ENCODE measurements around the gene SRRD.

SRRD gene

GRCh38 chr22:26453812-26454500 lies 29.7 kb upstream of the SRRD start:
- no peak for DNase-seq

- DNase-seq = no peak
These were observed 25.9 kb upstream of the SRRD start for GRCh38 chr22:26457661-26458272.

- no peak for DNase-seq
These were observed 23.5 kb upstream of the SRRD start for GRCh38 chr22:26460202-26460601.

- DNase-seq = peak; percentile 55
These were observed 22.4 kb upstream of the SRRD start for GRCh38 chr22:26461188-26461810.

GRCh38 chr22:26462051-26462450 lies 21.6 kb upstream of the SRRD start:
- no peak for DNase-seq

- no peak for DNase-seq
These were observed 21.0 kb upstream of the SRRD start for GRCh38 chr22:26462641-26463040.

GRCh38 chr22:26463101-26463661 lies 20.5 kb upstream of the SRRD start:
- DNase-seq = no peak

- DNase-seq = no peak
These were observed 20.0 kb upstream of the SRRD start for GRCh38 chr22:26463688-26464087.

GRCh38 chr22:26464312-26464711 lies 19.4 kb upstream of the SRRD start:
- no peak for DNase-seq

GRCh38 chr22:26466196-26466595 lies 17.5 kb upstream of the SRRD start:
- DNase-seq = no peak

GRCh38 chr22:26470807-26471206 lies 12.9 kb upstream of the SRRD start:
- DNase-seq = no peak

- no peak for DNase-seq
These were observed 12.2 kb upstream of the SRRD start for GRCh38 chr22:26471522-26471921.

GRCh38 chr22:26474682-26475081 lies 9.0 kb upstream of the SRRD start:
- DNase-seq = no peak

- DNase-seq = no peak
These were observed 6.9 kb upstream of the SRRD start for GRCh38 chr22:26476705-26477340.

GRCh38 chr22:26477341-26477731 lies 6.3 kb upstream of the SRRD start:
- DNase-seq = no peak

GRCh38 chr22:26479043-26479791 lies 4.5 kb upstream of the SRRD start:
- DNase-seq = no peak

GRCh38 chr22:26479792-26480610 lies 3.7 kb upstream of the SRRD start:
- no peak for DNase-seq

GRCh38 chr22:26480611-26480932 lies 3.1 kb upstream of the SRRD start:
- no peak for DNase-seq

- DNase-seq = no peak
These were observed 2.5 kb upstream of the SRRD start for GRCh38 chr22:26481112-26481693.

GRCh38 chr22:26481694-26482093 lies 2.0 kb upstream of the SRRD start:
- DNase-seq = no peak

- DNase-seq = no peak
These were observed 1.5 kb upstream of the SRRD start for GRCh38 chr22:26482161-26482560.

GRCh38 chr22:26483043-26483438 lies 636 bp upstream of the SRRD start:
- DNase-seq = no peak
